Keratinocyte (primary cell): Measurements from ENCODE around the gene EDC3. TPM values are rescaled to one million over a fixed set of nuclear protein-coding genes. Genes with fewer than 3 reads are reported as not detected.
A peak's percentile ranks its signal among the peaks of the same experiment; 100 is the strongest.

ENCODE experiments used
- DNase-seq: peaks from one replicate; pipeline ENCODE4 v3.0.0-alpha.2; 2011; ENCODE audit warnings: low read depth, missing footprints, low spot score
- FAIRE-seq: peaks from 2 replicates; lab custom pipeline; 2011; peaks lifted over from hg19 to GRCh38; lab: Jason Lieb, UNC
- H2AFZ ChIP-seq: 2 replicates; pipeline ENCODE4 v1.6.0; 2012; ENCODE audit warnings: low read length, control low read depth, inconsistent platforms; ENCODE audit not compliant: control insufficient read depth
- H3K27ac ChIP-seq: 2 replicates; pipeline ENCODE4 v1.5.1; 2011; ENCODE audit warnings: low read length; ENCODE audit not compliant: control insufficient read depth, insufficient read depth
- H3K27me3 ChIP-seq: 3 replicates; pipeline ENCODE4 v1.6.0; 2011; ENCODE audit warnings: low read length; ENCODE audit not compliant: control insufficient read depth, insufficient read depth; ENCODE audit errors: extremely low read depth
- H3K36me3 ChIP-seq, 2 experiments: 2 replicates in 1 of 2; 3 replicates in 1 of 2; pipeline ENCODE4 v1.5.1; 2011; ENCODE audit warnings: low read length in 2 of 2, mild to moderate bottlenecking in 1 of 2; ENCODE audit not compliant: control insufficient read depth in 2 of 2, insufficient read depth in 2 of 2; ENCODE audit errors: extremely low read depth in 1 of 2
- H3K4me1 ChIP-seq: 3 replicates; pipeline ENCODE4 v1.5.1; 2011; ENCODE audit warnings: low read length; ENCODE audit not compliant: control insufficient read depth, insufficient read depth; ENCODE audit errors: extremely low read depth
- H3K4me2 ChIP-seq: 3 replicates; pipeline ENCODE4 v1.6.0; 2011; ENCODE audit warnings: low read depth, low read length; ENCODE audit not compliant: control insufficient read depth, insufficient read depth; ENCODE audit errors: extremely low read depth
- H3K4me3 ChIP-seq, 3 experiments: fragments of 200-600 bp in 1 of 3; sonication (generic) in 1 of 3; 2 replicates in 2 of 3; 3 replicates in 1 of 3; pipeline ENCODE4 v1.5.1; 2011 to 2016; ENCODE audit warnings: low read length in 3 of 3, mild to moderate bottlenecking in 3 of 3, control low read depth in 2 of 3, inconsistent platforms in 1 of 3, low read depth in 1 of 3, mixed read lengths in 1 of 3, mixed run types in 1 of 3, moderate library complexity in 1 of 3; ENCODE audit not compliant: control insufficient read depth in 2 of 3, insufficient read depth in 2 of 3; ENCODE audit errors: extremely low read depth in 1 of 3
- H3K79me2 ChIP-seq: 2 replicates; pipeline ENCODE4 v1.6.0; 2012; ENCODE audit warnings: low read length; ENCODE audit not compliant: control insufficient read depth, insufficient read depth
- H3K9ac ChIP-seq: 3 replicates; pipeline ENCODE4 v1.6.0; 2011; ENCODE audit warnings: low read length; ENCODE audit not compliant: control insufficient read depth, insufficient read depth; ENCODE audit errors: extremely low read depth
- H3K9me1 ChIP-seq: 3 replicates; pipeline ENCODE4 v1.6.0; 2011; ENCODE audit warnings: low read length; ENCODE audit not compliant: control insufficient read depth, insufficient read depth; ENCODE audit errors: extremely low read depth
- H3K9me3 ChIP-seq: 2 replicates; pipeline ENCODE4 v1.5.1; 2012; ENCODE audit warnings: low read depth, low read length; ENCODE audit not compliant: control insufficient read depth
- H4K20me1 ChIP-seq: 3 replicates; pipeline ENCODE4 v1.6.0; 2011; ENCODE audit warnings: low read length; ENCODE audit not compliant: control insufficient read depth, insufficient read depth; ENCODE audit errors: extremely low read depth
- CTCF ChIP-seq, 3 experiments: IDR thresholded peaks in 1 of 3; conservative IDR thresholded peaks in 1 of 3; optimal IDR thresholded peaks in 1 of 3; 2 replicates in 2 of 3; 3 replicates in 1 of 3; pipeline versions ENCODE3 to v1.5.1; 2011; ENCODE audit warnings: low read length in 3 of 3, mild to moderate bottlenecking in 3 of 3, moderate library complexity in 2 of 3, control low read depth in 1 of 3, inconsistent platforms in 1 of 3; ENCODE audit not compliant: insufficient read depth in 2 of 3; ENCODE audit errors: extremely low read depth in 1 of 3
- EZH2 ChIP-seq: IDR thresholded peaks from one replicate; pipeline ENCODE4 v1.6.1; 2012; ENCODE audit warnings: inconsistent platforms, mild to moderate bottlenecking, low read length, moderate library complexity
- dilution Hi-C: fragments of 300-500 bp; cut with MboI; formaldehyde crosslinking; loops from one replicate; pipeline ENCODE4 v1.7.0; 2020; ENCODE audit warnings: low sequenced_read_pairs; ENCODE audit not compliant: extremely low pct_ligation_motif_present
- polyA plus RNA-seq, 5 experiments: library from polyadenylated mRNA; depleted of rRNA in 3 of 5; stranded (reverse) in 3 of 5; stranded (forward) in 1 of 5; unstranded in 1 of 5; fragments of >200 nt; gene quantifications; 1 replicate in 1 of 5; 2 replicates in 3 of 5; 3 replicates in 1 of 5; pipeline versions ENCODE4 v1.2.1 to v1.2.3, GENCODE V29; 2011 to 2012; ENCODE audit warnings: missing spikeins in 2 of 5, low read depth in 1 of 5, low replicate concordance in 1 of 5

EDC3 gene
- polyA plus RNA-seq, 1 donor (not counting 4 experiments of a cell fraction or from before 2014, with no cell fraction given): 33.6 TPM

- no peak overlapping the region for H3K4me2 ChIP-seq
- H3K27me3 ChIP-seq: no peaks in the 10 kb centered on the region
- no peak for FAIRE-seq
- H3K9ac ChIP-seq: peak overlapping the region; percentile 47
- H3K4me1 ChIP-seq: peaks cover 17% of the 10 kb centered on the region
- no peak overlapping the region for H2AFZ ChIP-seq
- no peak for DNase-seq
- no peak overlapping the region for H3K27ac ChIP-seq
- H3K9me1 ChIP-seq: peaks cover 3% of the 10 kb centered on the region
- H3K36me3 ChIP-seq: peaks cover 10 to 13% of the 10 kb centered on the region in 2 experiments
- H3K9me3 ChIP-seq: no peaks in the 10 kb centered on the region
- dilution Hi-C loops: loop anchor here (10.0 kb wide), 1 partner anchor 132 kb away; no protein-coding TSS in a partner anchor
- no peak overlapping the region for H3K4me3 ChIP-seq
- H4K20me1 ChIP-seq: peaks cover 6% of the 10 kb centered on the region
- TF ChIP-seq CTCF (optimal IDR thresholded peaks at IDR 0.05 in 1 of 3, IDR thresholded peaks at IDR 0.05 in 1 of 3, conservative IDR thresholded peaks at IDR 0.05 in 1 of 3; ENCODE audit: extremely low read depth in 1 of 3, insufficient read depth in 2 of 3, low read length in 3 of 3) (no peak), EZH2 (no peak)
- peaks cover 9% of the 10 kb centered on the region for H3K79me2 ChIP-seq
Measured at GRCh38 chr15:74642734-74643664, 52.8 kb downstream of the EDC3 start.

GRCh38 chr15:74642348-74642733, 53.5 kb downstream of the EDC3 start:
- H3K4me3 ChIP-seq: no peak overlapping the region
- TF ChIP-seq CTCF (optimal IDR thresholded peaks at IDR 0.05 in 1 of 3, IDR thresholded peaks at IDR 0.05 in 1 of 3, conservative IDR thresholded peaks at IDR 0.05 in 1 of 3; ENCODE audit: extremely low read depth in 1 of 3, insufficient read depth in 2 of 3, low read length in 3 of 3) (no peak), EZH2 (no peak)
- DNase-seq (no peak), FAIRE-seq (no peak)
- peaks cover 13 to 15% of the 10 kb centered on the region in 2 experiments for H3K36me3 ChIP-seq
- H4K20me1 ChIP-seq: peaks cover 6% of the 10 kb centered on the region
- H3K9me1 ChIP-seq: peaks cover 3% of the 10 kb centered on the region
- H3K9ac ChIP-seq: peak overlapping the region; percentile 47
- peak overlapping the region; percentile 24 for H3K27ac ChIP-seq
- peaks cover 9% of the 10 kb centered on the region for H3K79me2 ChIP-seq
- no peaks in the 10 kb centered on the region for H3K27me3 ChIP-seq
- peaks cover 17% of the 10 kb centered on the region for H3K4me1 ChIP-seq
- dilution Hi-C loops: loop anchor here (10.0 kb wide), 1 partner anchor 132 kb away; no protein-coding TSS in a partner anchor
- H3K4me2 ChIP-seq: peak overlapping the region; percentile 16
- no peak overlapping the region for H2AFZ ChIP-seq
- no peaks in the 10 kb centered on the region for H3K9me3 ChIP-seq
